ENCODE measurements around the gene TTC22.

The TTC22 gene

DNA sequence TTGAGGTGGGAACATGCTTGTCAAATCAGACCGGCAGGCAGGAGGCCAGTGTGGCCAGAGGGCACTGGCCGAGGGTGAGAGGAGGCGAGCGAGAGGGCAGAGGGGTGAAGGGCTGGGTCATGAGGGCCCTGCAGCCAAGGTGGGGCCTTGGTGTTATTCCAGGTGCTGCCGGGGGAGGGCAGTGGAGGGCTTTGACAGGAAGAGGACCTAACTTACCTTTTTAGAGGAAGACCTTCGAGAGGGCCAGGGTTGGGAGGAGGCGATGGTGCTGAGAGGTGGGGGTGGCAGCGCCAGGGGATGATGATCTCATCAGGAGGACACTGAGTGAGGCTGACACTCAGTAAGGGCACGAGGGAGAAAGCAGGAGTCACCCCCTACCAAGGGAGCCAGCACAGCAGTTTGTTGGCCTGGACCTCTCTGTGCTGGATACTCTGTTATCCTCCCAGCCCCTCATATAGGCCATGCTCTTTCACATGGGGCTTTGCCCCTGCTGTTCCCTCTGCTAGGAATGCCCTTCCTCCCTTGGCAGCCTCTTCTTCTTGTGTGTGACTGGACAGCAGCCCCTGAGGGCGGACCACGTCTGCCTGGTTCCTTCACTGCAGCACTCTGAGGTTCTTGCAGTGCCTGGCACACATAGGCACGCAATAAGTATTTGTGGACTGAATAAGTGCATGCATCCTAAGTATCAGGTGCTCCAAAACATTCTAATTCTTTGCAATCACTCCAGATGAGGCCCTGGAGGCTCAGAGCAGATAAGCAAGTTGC is 7.5 kb upstream of the TTC22 start:
- no peak for DNase-seq (ENCODE audit: low read depth, low spot score)

DNA sequence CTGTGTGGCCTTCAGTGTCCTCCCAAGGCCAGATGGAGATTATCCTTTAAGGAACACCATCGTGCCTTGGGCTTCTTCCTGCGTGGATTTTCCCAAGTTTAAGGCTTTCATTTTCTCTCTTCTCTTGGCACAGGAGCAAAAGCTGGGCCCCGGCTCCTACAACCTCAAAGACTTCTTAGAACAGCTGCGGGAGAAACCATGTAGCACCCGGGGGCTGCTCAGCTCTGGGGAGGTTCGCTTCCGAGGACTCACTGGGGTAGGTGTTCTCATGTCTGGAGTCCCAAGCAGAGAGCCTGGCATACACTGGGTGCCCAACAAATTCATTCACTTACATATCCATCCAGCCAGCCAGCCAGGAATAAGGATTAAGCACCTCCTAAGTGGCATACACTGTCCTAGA is 6.6 kb upstream of the TTC22 start:
- no peak for DNase-seq (ENCODE audit: low read depth, low spot score)

DNA sequence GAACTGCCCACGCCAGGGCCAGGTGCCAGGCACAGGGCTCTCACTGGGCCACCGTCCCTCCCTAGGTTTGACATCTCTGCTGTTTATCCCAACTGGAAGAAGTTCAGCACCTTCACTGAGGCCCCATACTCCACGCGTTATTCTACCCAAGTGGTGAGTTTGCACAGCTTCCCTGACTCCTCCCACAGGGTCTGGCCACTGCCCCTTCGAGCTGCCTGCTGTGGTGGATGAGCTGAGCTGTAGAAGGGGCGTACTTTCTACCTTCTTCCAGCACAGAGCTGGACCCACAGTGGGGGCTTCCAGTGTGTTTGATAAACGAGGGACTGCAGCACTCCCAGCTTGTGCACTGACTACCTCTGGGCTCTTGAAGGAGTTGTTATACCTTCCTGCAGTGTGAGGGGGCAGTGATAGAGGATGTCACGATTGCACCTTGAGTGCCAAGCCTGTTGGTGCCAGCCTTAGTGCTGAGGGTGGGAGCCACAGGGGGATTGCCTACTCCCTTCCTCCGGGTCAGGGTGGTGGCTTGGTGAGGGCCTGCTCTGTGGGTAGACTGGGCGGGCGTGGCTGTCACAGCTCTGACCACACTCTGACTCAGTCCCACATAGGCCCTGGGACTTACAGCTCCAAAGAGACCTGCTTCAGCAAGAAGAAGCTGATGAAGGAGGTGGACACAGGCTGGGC is 5.9 kb upstream of the TTC22 start:
- DNase-seq (ENCODE audit: low read depth, low spot score), result peak; percentile 34

- no peak for DNase-seq (ENCODE audit: low read depth, low spot score)
These were observed 4.9 kb upstream of the TTC22 start for GRCh38 chr1:54805981-54806381.

DNA sequence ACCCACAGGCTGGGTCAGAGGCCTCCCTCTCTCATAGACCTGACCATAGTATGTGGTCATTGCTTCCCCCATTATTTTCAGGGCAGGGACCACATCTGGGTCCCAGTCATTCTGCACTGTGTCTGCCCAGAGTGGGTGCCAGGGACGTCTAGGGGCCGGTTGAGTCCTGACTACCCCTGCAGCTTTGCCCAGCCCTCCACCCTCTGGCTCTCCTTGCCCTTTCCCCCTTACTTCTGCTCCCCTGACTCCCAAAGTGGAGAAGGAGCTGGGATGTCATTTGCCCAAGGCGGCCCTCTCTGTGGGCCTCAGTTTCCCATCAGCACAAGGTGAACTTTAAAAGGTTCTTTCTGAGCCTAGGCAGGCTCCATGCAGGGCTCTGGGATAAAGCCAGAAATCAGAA is 4.3 kb upstream of the TTC22 start:
- DNase-seq (ENCODE audit: low read depth, low spot score), result no peak

- DNase-seq (ENCODE audit: low read depth, low spot score), result no peak
These were observed 3.5 kb upstream of the TTC22 start for GRCh38 chr1:54804471-54805132.

DNA sequence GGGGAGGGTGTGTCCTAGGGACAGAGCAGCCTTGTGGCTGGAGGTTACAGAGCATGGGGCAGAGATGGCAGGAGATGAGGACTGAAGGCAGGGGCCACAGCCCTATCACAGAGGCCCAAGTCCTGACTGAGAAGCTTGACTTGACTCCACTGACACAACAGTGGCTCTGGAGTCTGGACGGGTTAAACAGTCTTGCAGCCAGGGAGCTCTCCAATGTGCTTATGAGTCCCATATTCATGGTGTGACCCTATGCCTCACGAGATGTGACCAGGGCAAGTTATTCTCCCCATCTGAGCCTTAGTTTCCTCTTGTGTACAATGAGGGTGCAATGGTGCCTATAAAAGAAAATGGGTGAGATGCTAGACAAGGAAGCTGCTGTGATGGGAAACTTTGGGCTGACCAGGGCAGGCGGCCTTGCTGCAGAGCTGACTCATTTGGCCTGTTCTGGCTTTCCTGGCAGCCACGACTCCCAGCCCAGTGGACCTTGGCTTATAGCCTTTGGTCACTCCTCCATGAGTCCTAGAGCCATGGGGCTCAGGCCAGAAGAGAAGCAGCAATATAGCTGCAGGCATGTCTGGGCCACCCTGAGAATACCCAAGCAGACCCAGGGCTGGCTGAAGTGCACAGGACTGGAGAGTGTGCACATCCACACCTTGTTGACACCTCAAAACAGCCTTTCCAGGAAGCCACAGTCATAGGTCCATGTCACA is 2.8 kb upstream of the TTC22 start:
- peak; percentile 23 for DNase-seq (ENCODE audit: low read depth, low spot score)

GRCh38 chr1:54800041-54800898 is 853 bp downstream of the TTC22 start:
- no peak for DNase-seq (ENCODE audit: low read depth, low spot score)

DNA sequence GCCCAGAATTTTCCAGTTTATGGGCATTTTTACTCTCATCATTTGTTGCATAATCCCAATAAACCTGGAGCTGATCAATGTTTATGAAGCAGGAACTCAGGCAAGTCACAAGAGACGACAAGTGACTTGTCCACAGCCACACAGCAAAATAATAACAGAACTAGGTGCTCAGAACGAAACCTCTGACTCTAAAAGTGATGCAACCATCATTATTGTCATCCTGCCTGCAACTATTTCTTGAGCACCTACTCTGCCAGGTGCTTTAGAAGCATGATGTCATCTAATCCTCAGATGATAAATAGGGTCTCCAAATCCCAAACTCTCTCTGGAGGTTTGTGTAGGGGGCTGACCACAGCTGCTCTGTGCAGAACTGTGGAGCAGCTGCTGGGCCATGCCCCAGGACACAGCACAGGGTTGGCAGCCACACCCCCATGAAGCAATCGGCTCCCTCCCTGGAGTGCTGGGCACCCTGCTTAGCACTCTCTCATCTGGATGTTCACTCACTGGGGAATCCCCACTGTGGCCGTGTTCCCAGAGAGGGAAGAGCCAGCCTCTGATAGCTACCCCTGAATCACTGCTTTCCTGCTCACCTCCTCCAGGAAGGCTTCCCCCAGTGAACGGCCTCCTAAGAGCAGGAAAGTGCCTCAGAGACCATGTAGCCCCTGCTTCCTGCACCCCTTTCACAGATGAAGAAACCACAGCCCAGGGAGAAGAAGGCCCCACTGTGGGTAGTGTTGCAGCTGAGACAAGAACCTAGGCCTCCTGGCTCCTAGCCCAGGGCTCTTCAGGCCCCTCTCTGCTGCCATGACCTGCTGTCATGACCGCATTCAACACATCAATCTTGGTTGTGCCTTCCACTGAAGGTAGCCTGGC is 2.1 kb downstream of the TTC22 start:
- DNase-seq (ENCODE audit: low read depth, low spot score), result no peak

GRCh38 chr1:54798206-54798605 is 2.9 kb downstream of the TTC22 start:
- no peak for DNase-seq (ENCODE audit: low read depth, low spot score)

DNA sequence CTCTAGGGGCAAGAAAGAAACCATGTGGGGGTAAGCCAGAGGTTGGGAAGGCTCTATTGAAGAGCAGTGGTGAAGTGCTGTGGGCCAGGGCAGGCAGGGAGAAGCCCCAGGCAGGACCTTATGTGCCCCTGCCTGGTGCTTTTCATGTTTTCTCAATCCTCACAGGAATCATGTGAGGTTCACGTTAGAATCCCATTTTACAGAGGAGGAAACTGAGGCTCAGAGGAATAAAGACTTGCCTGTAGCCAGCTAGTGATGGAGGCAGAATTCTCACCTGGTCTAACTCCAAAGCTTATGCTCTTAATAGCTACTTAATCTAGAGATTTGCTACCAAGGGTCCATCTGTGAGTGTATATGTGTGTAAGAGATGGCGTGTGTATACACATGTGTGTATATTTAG is 4.2 kb downstream of the TTC22 start:
- no peak for DNase-seq (ENCODE audit: low read depth, low spot score)

GRCh38 chr1:54795841-54796468 is 5.2 kb downstream of the TTC22 start:
- no peak for DNase-seq (ENCODE audit: low read depth, low spot score)

GRCh38 chr1:54795356-54795665 is 5.8 kb downstream of the TTC22 start:
- no peak for DNase-seq (ENCODE audit: low read depth, low spot score)

GRCh38 chr1:54794451-54795355 is 6.4 kb downstream of the TTC22 start:
- no peak for DNase-seq (ENCODE audit: low read depth, low spot score)

DNA sequence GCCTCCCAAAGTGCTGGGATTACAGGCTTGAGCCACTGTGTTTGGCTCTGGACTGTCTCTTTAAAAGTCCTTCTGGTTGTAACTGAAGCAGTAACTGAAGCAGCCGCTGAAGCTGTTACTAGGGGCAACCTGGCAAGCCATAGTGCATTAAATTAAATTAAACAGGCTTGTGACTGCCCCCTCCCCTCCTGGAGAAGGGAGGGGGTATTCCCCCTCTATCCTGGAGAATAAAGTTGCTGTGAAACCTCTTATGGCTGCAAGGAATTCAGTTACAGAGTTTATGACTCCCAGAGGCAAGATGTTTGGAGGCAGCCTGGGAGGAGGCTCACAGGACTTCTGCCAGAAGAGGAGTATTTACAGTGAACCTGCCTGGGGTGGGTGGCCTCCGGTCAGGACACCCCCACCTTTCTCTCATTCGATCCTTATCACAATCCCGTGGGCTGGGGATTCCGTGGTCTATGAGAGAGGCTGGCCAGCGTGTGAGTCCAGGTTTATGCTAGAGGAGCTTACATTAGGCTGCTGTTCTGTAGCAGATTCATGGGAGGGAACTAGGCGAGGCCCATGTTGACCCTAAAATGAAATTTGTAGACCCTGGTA is 8.3 kb downstream of the TTC22 start:
- no peak for DNase-seq (ENCODE audit: low read depth, low spot score)

DNA sequence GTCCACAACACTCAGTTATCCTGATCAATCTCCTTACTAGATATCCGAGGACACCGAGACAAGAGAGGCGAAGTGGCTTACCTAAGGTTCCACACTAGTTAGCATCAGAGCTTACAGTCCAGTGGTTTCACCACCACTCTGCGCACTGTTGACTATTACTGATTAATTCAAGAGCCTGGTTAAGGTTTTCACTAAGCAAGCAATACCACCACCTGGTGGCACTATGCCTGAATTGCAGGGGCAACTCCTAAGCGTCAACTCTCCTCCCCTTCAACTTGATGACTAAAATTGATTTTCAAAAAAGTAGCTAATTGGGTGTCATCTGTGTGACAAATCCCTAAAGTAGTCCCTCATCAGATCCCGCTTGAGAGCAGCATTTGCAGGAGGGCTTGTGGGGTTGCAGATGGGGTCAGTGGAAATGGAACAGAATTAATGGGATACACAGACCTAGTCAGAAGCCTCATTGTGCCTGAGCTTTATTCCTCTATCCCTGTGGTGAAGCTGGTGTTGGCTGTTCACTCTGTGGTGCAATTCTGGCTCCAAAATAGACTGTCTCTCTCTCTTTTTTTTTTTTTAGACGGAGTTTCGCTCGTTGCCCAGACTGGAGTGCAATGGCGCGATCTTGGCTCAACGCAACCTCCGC is 9.1 kb downstream of the TTC22 start:
- DNase-seq (ENCODE audit: low read depth, low spot score), result peak; percentile 45

DNA sequence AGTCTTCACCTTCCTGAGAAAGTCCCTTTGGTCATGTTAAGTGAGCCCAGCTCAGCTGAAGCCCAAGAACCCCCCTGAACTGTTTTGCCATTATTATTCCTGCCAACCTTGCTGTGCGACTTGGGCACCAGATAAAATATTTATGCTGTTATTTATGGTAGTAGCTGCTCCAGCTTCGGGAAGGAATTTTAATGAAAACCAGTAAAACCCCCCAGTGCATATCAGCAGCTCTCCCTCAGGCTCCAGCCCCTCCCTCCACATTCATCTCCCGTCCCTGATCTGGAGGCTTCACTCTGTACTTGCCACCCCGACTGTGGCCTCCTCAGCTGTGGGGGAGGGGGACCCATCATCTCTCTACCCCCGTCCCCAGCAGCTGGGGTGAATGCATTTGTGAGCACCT is 12.7 kb downstream of the TTC22 start:
- DNase-seq (ENCODE audit: low read depth, low spot score), result no peak

- no peak for DNase-seq (ENCODE audit: low read depth, low spot score)
These were observed 13.5 kb downstream of the TTC22 start for GRCh38 chr1:54787604-54788003.

Measured in astrocyte of the hippocampus (primary cell).